ENCODE results near the gene CYTH2.

The CYTH2 gene

DNA sequence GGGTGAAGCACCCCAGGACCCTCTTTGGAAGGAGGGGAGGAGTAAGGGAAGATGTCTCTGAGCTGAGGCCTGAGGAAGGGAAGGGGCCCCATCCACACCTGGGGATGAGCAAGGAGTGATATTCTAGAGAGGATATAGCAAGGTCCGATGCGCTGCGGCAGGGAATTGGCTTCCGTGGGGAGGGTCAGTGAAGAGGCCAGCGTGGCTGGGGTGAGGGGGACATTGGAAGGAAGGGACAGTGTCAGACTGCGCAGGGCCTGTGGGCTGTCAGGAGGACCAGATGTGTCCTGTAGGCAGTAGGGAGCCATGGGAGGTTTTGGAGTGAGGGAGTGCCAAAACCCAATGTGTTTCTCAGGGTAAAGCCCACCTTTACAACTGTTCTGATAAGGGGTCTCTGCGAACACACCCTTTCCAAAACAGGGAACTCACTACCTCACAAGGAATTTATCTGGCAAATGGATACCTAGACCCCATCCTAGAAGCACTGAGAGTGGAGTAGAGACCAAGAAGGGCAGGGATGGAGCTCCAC, 38.8 kb downstream of the CYTH2 start:
- TF ChIP-seq, protein P1, sequence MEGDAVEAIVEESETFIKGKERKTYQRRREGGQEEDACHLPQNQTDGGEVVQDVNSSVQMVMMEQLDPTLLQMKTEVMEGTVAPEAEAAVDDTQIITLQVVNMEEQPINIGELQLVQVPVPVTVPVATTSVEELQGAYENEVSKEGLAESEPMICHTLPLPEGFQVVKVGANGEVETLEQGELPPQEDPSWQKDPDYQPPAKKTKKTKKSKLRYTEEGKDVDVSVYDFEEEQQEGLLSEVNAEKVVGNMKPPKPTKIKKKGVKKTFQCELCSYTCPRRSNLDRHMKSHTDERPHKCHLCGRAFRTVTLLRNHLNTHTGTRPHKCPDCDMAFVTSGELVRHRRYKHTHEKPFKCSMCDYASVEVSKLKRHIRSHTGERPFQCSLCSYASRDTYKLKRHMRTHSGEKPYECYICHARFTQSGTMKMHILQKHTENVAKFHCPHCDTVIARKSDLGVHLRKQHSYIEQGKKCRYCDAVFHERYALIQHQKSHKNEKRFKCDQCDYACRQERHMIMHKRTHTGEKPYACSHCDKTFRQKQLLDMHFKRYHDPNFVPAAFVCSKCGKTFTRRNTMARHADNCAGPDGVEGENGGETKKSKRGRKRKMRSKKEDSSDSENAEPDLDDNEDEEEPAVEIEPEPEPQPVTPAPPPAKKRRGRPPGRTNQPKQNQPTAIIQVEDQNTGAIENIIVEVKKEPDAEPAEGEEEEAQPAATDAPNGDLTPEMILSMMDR (IDR thresholded peaks at IDR 0.05; ENCODE audit: low read depth, low read length, missing control alignments) = no peak
- H3K27ac ChIP-seq = no peak overlapping the region
- H3K36me3 ChIP-seq (replicated peaks) = no peaks in the 10 kb centered on the region
- H3K4me3 ChIP-seq (ENCODE audit: low read depth, low read length) = no peak overlapping the region
- in situ Hi-C loops (cut with HindIII; ENCODE audit: low pct_ligation_motif_present, low sequenced_read_pairs) = no loop called here
- DNase-seq = no peak
- peaks cover 11% of the 10 kb centered on the region for H3K27me3 ChIP-seq (replicated peaks)

DNA sequence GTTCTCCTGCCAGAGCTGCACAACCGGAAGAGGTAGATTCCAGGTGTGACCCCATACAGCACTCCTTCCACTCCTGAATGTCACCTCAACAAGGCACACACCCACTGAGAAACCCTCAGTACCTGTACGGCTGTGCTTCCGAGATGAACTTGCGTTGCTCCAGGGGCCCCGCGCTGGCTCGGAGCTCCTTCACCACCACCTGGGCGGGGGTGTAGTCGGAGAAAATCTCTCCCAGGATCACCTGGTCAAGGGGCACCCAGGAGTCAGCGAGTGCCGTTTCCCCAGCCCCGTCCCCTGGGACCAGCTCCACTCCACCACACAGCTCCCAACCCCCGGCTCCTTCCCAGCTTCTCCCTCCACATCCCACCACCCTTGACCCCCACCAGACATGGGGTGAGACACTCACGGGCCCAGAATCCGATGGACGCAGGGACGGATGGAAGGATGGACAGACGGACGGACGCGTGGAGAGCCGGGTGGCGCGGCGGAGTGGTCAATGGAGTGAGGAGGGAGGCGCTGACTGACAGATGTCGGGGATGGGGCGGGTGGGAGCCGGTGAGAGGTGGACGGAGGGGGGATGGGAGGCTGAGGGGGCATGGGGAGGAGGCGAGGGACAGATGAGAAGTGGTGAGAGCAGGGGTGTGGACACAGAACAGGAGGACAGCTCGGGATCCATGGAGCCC, 39.7 kb downstream of the CYTH2 start:
- Histone ChIP-seq H3K4me3 (ENCODE audit: low read depth, low read length) (no peak overlapping the region), H3K36me3 (replicated peaks) (no peaks in the 10 kb centered on the region), H3K27ac (no peak overlapping the region), H3K27me3 (replicated peaks) (peaks cover 11% of the 10 kb centered on the region)
- in situ Hi-C loops (cut with HindIII; ENCODE audit: low pct_ligation_motif_present, low sequenced_read_pairs) = no loop called here
- DNase-seq = no peak
- TF ChIP-seq, protein P1 (IDR thresholded peaks at IDR 0.05; ENCODE audit: low read depth, low read length, missing control alignments) = no peak

DNA sequence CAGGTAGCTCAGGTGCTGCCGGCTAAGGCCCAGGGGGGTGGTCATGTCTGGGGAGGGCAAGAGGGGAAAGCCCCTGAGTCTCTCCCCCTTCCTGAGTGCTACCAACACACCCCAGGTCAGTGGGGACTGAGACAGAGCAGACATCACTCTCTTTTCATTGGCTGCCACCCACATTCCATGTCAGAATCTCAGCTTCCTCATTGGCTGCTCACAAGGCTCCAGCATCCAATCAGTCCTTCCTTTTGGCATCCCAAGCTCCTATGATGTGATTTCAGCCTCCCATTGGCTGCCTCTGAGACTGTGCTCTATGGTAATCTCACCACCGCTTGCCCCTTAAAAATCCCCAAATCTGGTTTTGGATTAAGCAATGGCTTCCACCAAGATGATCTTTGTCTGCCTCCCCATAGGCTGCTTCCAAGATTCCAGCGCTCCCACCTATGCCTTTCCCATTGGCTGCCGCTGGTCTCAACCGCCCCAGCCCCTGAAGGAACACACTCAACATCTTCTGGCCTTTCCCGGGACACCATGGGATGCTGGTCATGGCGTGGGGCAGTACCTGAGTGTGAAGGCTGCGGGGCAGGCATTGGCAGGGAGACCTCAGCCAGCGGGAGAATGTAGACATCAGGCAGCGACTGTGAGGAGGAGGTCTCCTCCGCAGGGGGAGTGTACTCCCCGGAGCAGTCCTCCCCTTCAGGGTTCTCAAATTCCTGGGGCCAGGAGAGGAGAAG, 40.5 kb downstream of the CYTH2 start:
- Histone ChIP-seq H3K36me3 (replicated peaks) (no peaks in the 10 kb centered on the region), H3K27me3 (replicated peaks) (peaks cover 11% of the 10 kb centered on the region), H3K27ac (no peak overlapping the region), H3K4me3 (ENCODE audit: low read depth, low read length) (no peak overlapping the region)
- no peak for DNase-seq
- in situ Hi-C loops (cut with HindIII; ENCODE audit: low pct_ligation_motif_present, low sequenced_read_pairs) = no loop called here
- TF ChIP-seq, protein P1 (IDR thresholded peaks at IDR 0.05; ENCODE audit: low read depth, low read length, missing control alignments) = no peak

DNA sequence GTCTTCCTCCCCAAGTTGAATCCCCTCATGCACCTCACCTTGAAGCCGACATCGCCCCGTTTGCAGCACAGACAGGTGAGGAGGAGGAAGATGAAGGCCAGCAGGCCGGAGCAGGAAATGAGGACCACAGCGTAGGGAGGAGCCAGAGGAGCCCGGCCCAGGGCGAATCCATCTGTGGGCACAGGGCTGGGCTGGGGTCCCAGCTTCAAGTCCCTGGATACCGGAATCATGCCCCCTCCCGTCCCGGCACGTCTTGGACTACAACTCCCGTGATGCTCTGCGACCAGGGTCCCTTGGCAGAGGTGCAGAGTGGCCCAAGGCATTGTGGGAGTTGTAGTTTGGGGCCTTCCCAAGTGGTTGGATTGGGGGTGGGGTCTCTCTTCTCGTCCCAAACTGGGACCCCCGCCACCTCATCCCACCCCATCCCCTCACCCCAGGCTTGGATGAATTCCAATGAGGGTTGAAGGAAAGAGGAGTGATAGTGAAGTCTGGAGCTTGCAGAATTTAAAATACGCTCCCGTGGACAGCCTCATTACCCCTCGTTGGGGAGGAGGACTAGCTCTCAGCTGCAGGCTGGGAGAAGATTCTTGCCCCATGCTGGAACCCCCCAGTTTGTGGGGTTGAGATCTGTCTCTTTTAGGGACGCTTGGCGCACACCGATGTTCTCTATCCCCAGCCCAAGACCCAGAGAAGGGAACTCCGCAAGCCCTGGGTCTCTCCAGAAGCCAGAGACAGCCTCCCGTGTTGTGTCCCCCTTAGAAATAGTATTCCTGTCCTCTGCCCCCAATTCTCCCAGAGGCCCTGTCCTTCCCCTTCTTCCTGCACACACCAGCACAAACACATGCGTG, 41.5 kb downstream of the CYTH2 start:
- Histone ChIP-seq H3K27ac (no peak overlapping the region), H3K36me3 (replicated peaks) (no peaks in the 10 kb centered on the region), H3K4me3 (ENCODE audit: low read depth, low read length) (no peak overlapping the region), H3K27me3 (replicated peaks) (peaks cover 11% of the 10 kb centered on the region)
- in situ Hi-C loops (cut with HindIII; ENCODE audit: low pct_ligation_motif_present, low sequenced_read_pairs) = no loop called here
- TF ChIP-seq, protein P1 (IDR thresholded peaks at IDR 0.05; ENCODE audit: low read depth, low read length, missing control alignments) = no peak
- peak; percentile 27 for DNase-seq

DNA sequence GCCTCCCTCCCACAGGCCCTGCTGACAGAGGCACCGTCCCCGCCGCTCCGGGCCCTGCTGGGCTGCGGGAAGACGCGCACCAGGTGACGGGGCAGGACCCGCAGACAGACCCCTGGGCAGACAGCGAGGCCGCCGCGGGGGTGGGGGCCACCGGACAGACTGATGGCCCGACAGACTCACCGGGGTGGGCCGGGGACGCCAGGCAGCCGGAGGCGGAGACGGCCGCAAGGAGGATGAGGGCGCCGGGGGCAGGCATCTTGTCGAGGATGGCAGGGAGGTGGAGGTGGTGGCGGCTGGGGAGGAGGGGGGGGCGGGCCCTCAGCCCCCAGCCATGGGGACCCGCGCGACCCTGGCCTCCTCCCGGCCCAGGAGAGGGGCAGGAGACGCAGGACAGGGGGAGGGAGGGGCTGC, 42.2 kb downstream of the CYTH2 start:
- TF ChIP-seq, protein P1 (IDR thresholded peaks at IDR 0.05; ENCODE audit: low read depth, low read length, missing control alignments) = no peak
- in situ Hi-C loops (cut with HindIII; ENCODE audit: low pct_ligation_motif_present, low sequenced_read_pairs) = no loop called here
- no peak for DNase-seq
- H3K36me3 ChIP-seq (replicated peaks) = no peaks in the 10 kb centered on the region
- H3K4me3 ChIP-seq (ENCODE audit: low read depth, low read length) = no peak overlapping the region
- peaks cover 11% of the 10 kb centered on the region for H3K27me3 ChIP-seq (replicated peaks)
- H3K27ac ChIP-seq = no peak overlapping the region
